AG04450 (cell line): ENCODE results near the gene PIK3AP1. TPM values are rescaled to one million over a fixed set of nuclear protein-coding genes. Genes with fewer than 3 reads are reported as not detected.

Source experiments
- CTCF ChIA-PET: fragments of 300-600, 350-600 bp; formaldehyde crosslinking; extraction: SDS; loops from one replicate; lab custom pipeline; 2022; ENCODE audit warnings: antibody characterized with exemption, inconsistent platforms; lab: Charles Lee
- POLR2A ChIA-PET: fragments of 350-600 bp; formaldehyde crosslinking; extraction: SDS; loops from one replicate; lab custom pipeline; 2021; ENCODE audit warnings: antibody characterized with exemption, inconsistent platforms; lab: Yijun Ruan, JAX
- DNase-seq: peaks from one replicate; pipeline ENCODE4 v3.0.0-alpha.2; 2011; ENCODE audit warnings: low read depth, low spot score
- H3K27ac ChIP-seq: one replicate; pipeline ENCODE4 v1.5.1; 2012; ENCODE audit warnings: low read depth, low read length, control low read depth
- H3K27me3 ChIP-seq: one replicate; pipeline ENCODE4 v1.6.0; 2012; ENCODE audit warnings: low read length; ENCODE audit not compliant: control insufficient read depth, insufficient read depth
- H3K4me3 ChIP-seq: 2 replicates; pipeline ENCODE4 v1.5.1; 2011; ENCODE audit warnings: mild to moderate bottlenecking, low read depth, low read length, control low read depth
- H3K9me3 ChIP-seq: 2 replicates; pipeline ENCODE4 v1.5.1; 2012; ENCODE audit warnings: low read length; ENCODE audit not compliant: control insufficient read depth, insufficient read depth
- polyA plus RNA-seq: library from polyadenylated mRNA; depleted of rRNA; stranded (reverse); fragments of >200 nt; gene quantifications from 2 replicates; pipeline ENCODE4 v1.2.3, GENCODE V29; 2011
- TF ChIP-seq, protein P1 (sequence below): IDR thresholded peaks from 2 replicates; pipeline ENCODE4 v1.5.1; 2011; ENCODE audit warnings: low read depth, low read length, control low read depth, inconsistent platforms

The PIK3AP1 gene
- polyA plus RNA-seq, 1 experiment = 0.05 TPM

DNA sequence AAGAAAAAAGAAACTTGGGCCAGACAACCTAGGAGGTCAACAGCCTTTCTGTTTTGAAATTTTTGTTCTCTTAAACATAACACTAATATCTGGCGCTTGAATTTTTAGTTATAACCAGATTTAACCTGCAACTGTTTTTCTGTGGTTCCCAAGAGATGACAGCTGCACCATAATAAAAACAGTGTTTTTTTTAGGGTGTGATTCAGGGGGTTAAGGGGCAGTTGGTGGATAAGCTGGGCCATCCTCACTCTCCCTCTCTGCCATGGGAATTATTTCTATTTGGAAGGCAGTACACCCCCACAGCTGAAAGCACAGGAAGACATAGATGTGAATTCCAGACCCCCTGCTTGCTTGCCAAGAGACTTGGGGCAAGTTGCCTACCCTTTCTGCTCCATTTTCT, 113.4 kb downstream of the PIK3AP1 start:
- Histone ChIP-seq H3K27me3 (peaks cover 10% of the 10 kb centered on the region), H3K27ac (no peak overlapping the region), H3K9me3 (no peaks in the 10 kb centered on the region), H3K4me3 (no peak overlapping the region)
- DNase-seq = no peak
- CTCF ChIA-PET = no interaction called here
- TF ChIP-seq, protein P1, sequence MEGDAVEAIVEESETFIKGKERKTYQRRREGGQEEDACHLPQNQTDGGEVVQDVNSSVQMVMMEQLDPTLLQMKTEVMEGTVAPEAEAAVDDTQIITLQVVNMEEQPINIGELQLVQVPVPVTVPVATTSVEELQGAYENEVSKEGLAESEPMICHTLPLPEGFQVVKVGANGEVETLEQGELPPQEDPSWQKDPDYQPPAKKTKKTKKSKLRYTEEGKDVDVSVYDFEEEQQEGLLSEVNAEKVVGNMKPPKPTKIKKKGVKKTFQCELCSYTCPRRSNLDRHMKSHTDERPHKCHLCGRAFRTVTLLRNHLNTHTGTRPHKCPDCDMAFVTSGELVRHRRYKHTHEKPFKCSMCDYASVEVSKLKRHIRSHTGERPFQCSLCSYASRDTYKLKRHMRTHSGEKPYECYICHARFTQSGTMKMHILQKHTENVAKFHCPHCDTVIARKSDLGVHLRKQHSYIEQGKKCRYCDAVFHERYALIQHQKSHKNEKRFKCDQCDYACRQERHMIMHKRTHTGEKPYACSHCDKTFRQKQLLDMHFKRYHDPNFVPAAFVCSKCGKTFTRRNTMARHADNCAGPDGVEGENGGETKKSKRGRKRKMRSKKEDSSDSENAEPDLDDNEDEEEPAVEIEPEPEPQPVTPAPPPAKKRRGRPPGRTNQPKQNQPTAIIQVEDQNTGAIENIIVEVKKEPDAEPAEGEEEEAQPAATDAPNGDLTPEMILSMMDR = no peak
- POLR2A ChIA-PET = no interaction called here

DNA sequence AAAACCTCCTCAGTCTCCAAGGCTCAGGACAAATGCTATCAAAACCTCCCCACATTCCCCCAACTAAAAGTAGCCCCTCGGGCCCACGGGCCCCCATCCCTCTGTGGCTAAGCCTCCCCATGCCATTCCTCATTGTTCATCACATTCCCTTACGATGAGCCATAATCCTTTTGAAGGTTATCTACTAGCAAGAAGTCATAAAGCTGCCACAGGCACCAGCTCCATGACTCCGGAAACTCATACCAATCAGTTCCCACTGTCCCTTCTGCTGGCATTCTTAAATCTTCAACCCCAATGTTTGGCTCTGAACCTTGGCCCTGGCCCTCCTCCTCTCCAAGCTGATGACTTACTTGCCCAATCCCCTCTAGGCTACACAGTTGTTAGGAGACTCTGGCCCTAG, 114.1 kb downstream of the PIK3AP1 start:
- TF ChIP-seq, protein P1 = no peak
- no peak overlapping the region for H3K27ac ChIP-seq
- DNase-seq = no peak
- ChIA-PET CTCF (no interaction called here), POLR2A (no interaction called here)
- peaks cover 10% of the 10 kb centered on the region for H3K27me3 ChIP-seq
- H3K9me3 ChIP-seq = no peaks in the 10 kb centered on the region
- no peak overlapping the region for H3K4me3 ChIP-seq

DNA sequence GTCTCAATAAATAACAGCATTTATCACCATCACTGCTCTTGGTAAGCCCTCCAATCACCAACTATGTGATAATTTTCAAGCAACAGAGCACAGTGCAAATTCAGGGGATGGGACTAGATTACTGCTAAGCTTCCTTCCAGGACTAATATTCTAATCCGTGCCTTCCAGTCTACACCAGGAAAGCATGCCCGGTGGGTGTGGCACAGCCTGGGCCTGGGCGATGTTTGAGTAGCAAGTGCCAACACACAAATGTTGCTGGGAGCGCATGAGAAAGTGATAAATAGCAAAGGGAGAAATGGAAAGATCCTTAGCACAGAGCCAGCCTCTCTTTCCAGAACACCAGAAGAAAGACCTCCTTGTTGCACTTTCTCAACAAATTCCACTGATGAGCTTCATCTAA, 120.0 kb downstream of the PIK3AP1 start:
- no peaks in the 10 kb centered on the region for H3K9me3 ChIP-seq
- peaks cover 22% of the 10 kb centered on the region for H3K27me3 ChIP-seq
- no peak overlapping the region for H3K4me3 ChIP-seq
- ChIA-PET CTCF (no interaction called here), POLR2A (no interaction called here)
- TF ChIP-seq, protein P1 = no peak
- no peak overlapping the region for H3K27ac ChIP-seq
- DNase-seq = no peak

DNA sequence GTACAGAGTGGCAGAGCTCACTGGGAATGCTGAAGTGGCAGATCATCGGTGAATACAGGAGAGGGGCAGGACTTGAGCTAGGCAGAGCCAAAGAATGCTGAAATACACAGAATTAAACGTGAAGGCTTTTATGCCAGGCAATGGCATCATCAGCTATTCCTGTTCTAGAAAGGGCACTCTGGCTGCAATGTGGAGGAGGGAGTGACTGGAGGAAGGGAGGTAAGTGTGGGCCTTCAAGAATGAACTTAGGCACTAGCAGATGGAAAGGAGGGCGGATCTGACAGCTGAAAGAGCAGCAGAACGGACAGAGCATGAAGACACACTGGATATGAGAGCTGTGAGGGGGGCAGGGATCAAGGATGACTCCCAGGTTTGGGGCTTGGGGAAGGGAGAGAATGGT, 121.5 kb downstream of the PIK3AP1 start:
- TF ChIP-seq, protein P1 = no peak
- ChIA-PET CTCF (no interaction called here), POLR2A (no interaction called here)
- no peak for DNase-seq
- H3K9me3 ChIP-seq = no peaks in the 10 kb centered on the region
- H3K27ac ChIP-seq = no peak overlapping the region
- H3K4me3 ChIP-seq = no peak overlapping the region
- H3K27me3 ChIP-seq = peaks cover 22% of the 10 kb centered on the region

DNA sequence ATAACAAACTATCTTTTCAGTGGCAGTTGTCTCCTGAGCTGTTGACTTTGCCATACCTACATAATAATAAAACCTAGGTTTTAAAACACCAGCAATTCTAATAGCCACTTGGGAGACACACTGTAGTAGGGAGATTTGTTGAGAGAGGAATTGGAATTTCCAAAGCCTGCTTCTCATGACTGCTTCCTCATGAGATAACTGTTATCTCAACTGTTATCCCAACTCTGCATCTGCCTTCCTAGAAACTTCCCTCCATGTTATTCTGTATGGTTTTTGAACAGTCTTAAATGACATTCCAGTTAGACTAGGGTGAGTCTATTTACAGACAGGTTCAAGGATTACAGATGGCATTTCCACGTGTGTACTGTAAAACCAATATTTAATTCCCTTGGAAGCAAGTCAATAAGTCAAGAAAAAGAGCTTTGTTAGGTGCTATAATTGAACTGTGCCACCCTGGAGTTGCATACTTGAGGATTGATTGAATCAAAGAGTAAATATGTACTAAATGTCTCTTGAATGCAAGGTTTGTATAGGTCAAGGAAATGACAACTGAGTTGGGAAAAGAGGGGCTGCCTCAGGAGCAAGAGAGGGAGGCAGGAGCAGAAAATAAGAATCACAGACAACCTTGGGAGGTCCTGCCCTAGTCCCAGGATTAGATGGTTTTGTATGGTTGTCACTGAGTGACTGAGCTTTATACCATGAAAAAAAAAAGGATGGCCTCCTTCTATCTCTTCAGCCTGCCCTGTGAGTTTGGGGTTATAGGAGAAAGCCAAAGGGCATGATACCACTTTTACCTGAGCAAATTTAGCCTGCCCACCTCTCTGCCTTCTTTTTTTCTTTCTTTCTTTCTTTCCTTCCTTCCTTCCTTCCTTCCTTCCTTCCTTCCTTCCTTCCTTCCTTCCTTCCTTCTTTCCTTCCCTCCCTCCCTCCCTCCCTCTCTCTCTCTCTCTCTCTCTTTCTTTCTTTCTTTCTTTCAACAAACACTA, 123.6 kb downstream of the PIK3AP1 start:
- Histone ChIP-seq H3K9me3 (no peaks in the 10 kb centered on the region), H3K27ac (no peak overlapping the region), H3K4me3 (no peak overlapping the region), H3K27me3 (peaks cover 19% of the 10 kb centered on the region)
- ChIA-PET POLR2A (no interaction called here), CTCF (interaction anchor here (0.7 kb wide), 1 partner anchor 51 kb away, joined by 3 read pairs; no protein-coding TSS in a partner anchor)
- no peak for DNase-seq
- TF ChIP-seq, protein P1 = no peak
